Activated CD8-positive, alpha-beta T cell treated with anti-CD3 and anti-CD28 coated beads for 36 hours (primary cell): Measurements from ENCODE around the gene LYRM4. TPM values are rescaled to one million over a fixed set of nuclear protein-coding genes. Genes with fewer than 3 reads are reported as not detected.

Source experiments
- ATAC-seq: fragments of 200-7000 bp; cut with Tn5 transposase; one replicate; pipeline ENCODE4 v1.10.0; 2021; ENCODE audit warnings: mild to moderate bottlenecking, moderate library complexity
- CTCF ChIA-PET: fragments of 350-600 bp; sonication (Branson Sonifier 250); formaldehyde crosslinking; loops from one replicate; lab custom pipeline; 2021; ENCODE audit warnings: antibody characterized with exemption; lab: Charles Lee
- POLR2A ChIA-PET: fragments of 350-600 bp; sonication (Branson Sonifier 250); formaldehyde crosslinking; loops from one replicate; lab custom pipeline; 2021; ENCODE audit warnings: antibody characterized with exemption; lab: Charles Lee
- DNase-seq: peaks from one replicate; pipeline ENCODE4 v3.0.0-alpha.2; 2020
- H3K27ac Mint-ChIP-seq: one replicate; pipeline ENCODE4 v1.8.0; 2021; ENCODE audit warnings: mild to moderate bottlenecking, mixed read lengths
- H3K27me3 Mint-ChIP-seq: one replicate; pipeline ENCODE4 v1.8.0; 2021; ENCODE audit warnings: mixed read lengths
- H3K36me3 Mint-ChIP-seq: one replicate; pipeline ENCODE4 v1.8.0; 2021; ENCODE audit warnings: low read depth, mixed read lengths
- H3K4me1 Mint-ChIP-seq: one replicate; pipeline ENCODE4 v1.8.0; 2021; ENCODE audit warnings: low read depth, mixed read lengths
- H3K4me3 Mint-ChIP-seq: one replicate; pipeline ENCODE4 v1.8.0; 2021; ENCODE audit warnings: mild to moderate bottlenecking, moderate library complexity, mixed read lengths
- H3K9me3 Mint-ChIP-seq: one replicate; pipeline ENCODE4 v1.8.0; 2021; ENCODE audit warnings: mixed read lengths
- CTCF ChIP-seq: fragments of 200-600 bp; IDR thresholded peaks from one replicate; pipeline ENCODE4 v1.8.0; 2022; ENCODE audit warnings: antibody characterized with exemption, mild to moderate bottlenecking
- intact Hi-C: fragments of 100-400 bp; cut with micrococcal nuclease; formaldehyde crosslinking; loops from one replicate; pipeline ENCODE4 v1.10.0; 2022
- total RNA-seq, 2 experiments: library from RNA; stranded (reverse); gene quantifications; one replicate each; pipeline ENCODE4 v1.2.3, GENCODE V29; 2021

The LYRM4 gene
- total RNA-seq, 2 experiments from 2014 or later: 43.5 to 50.6 TPM

- intact Hi-C loops: no loop called here
- Mint-ChIP-seq H3K4me3 (no peak overlapping the region), H3K4me1 (peaks cover 2% of the 10 kb centered on the region), H3K27me3 (peaks cover 40% of the 10 kb centered on the region), H3K27ac (no peak overlapping the region), H3K9me3 (no peaks in the 10 kb centered on the region), H3K36me3 (no peaks in the 10 kb centered on the region)
- no peak for TF ChIP-seq CTCF
- DNase-seq: peak; percentile 34
- ChIA-PET POLR2A (no interaction called here), CTCF (interaction anchor here (1.0 kb wide), 1 partner anchor 50 kb away, joined by 3 read pairs; no protein-coding TSS in a partner anchor)
- peak; percentile 34 for ATAC-seq
Measured at GRCh38 chr6:5085648-5086293, 175.0 kb downstream of the LYRM4 start.

GRCh38 chr6:5084781-5085647, 175.7 kb downstream of the LYRM4 start, which contains the start of gene PPP1R3G:
Gene PPP1R3G, plus strand, starts transcription at chr6:5085341. Its CDS starts 145 bp downstream, at chr6:5085486.
- peak within 1 kb of the TSS; percentile 72 for H3K4me3 Mint-ChIP-seq
- no peaks in the 10 kb centered on the region for H3K9me3 Mint-ChIP-seq
- ChIA-PET CTCF (no interaction called here), POLR2A (no interaction called here)
- no peak within 1 kb of the TSS for H3K27ac Mint-ChIP-seq
- H3K36me3 Mint-ChIP-seq: no peaks in the 10 kb centered on the region
- intact Hi-C loops: no loop called here
- no peak for TF ChIP-seq CTCF
- H3K4me1 Mint-ChIP-seq: peaks cover 2% of the 10 kb centered on the region
- ATAC-seq (peak; percentile 60), DNase-seq (peak; percentile 35)
- H3K27me3 Mint-ChIP-seq: peaks cover 34% of the 10 kb centered on the region

- Mint-ChIP-seq H3K9me3 (no peaks in the 10 kb centered on the region), H3K4me3 (peak overlapping the region; percentile 72), H3K36me3 (no peaks in the 10 kb centered on the region), H3K27ac (no peak overlapping the region), H3K27me3 (peaks cover 34% of the 10 kb centered on the region), H3K4me1 (peaks cover 2% of the 10 kb centered on the region)
- TF ChIP-seq CTCF: no peak
- CTCF ChIA-PET: no interaction called here
- intact Hi-C loops: no loop called here
- DNase-seq (no peak), ATAC-seq (peak; percentile 35)
- POLR2A ChIA-PET: no interaction called here
Measured at GRCh38 chr6:5084360-5084780, 176.4 kb downstream of the LYRM4 start.

GRCh38 chr6:5083813-5084359, 176.9 kb downstream of the LYRM4 start:
- DNase-seq (no peak), ATAC-seq (no peak)
- Mint-ChIP-seq H3K27ac (no peak overlapping the region), H3K4me3 (peak overlapping the region; percentile 53), H3K27me3 (peaks cover 34% of the 10 kb centered on the region), H3K9me3 (no peaks in the 10 kb centered on the region), H3K4me1 (peaks cover 2% of the 10 kb centered on the region), H3K36me3 (no peaks in the 10 kb centered on the region)
- ChIA-PET POLR2A (no interaction called here), CTCF (no interaction called here)
- intact Hi-C loops: no loop called here
- TF ChIP-seq CTCF: no peak

- Mint-ChIP-seq H3K36me3 (no peaks in the 10 kb centered on the region), H3K27ac (no peak overlapping the region), H3K4me3 (no peak overlapping the region), H3K4me1 (peaks cover 2% of the 10 kb centered on the region), H3K27me3 (peaks cover 31% of the 10 kb centered on the region), H3K9me3 (no peaks in the 10 kb centered on the region)
- POLR2A ChIA-PET: no interaction called here
- no peak for DNase-seq
- ATAC-seq: no peak
- intact Hi-C loops: no loop called here
- TF ChIP-seq CTCF: no peak
- CTCF ChIA-PET: no interaction called here
Measured at GRCh38 chr6:5083307-5083583, 177.5 kb downstream of the LYRM4 start.
